Endometrial microvascular endothelial cells (primary cell): ENCODE data around the gene ATP7A. TPM values are rescaled to one million over a fixed set of nuclear protein-coding genes. Genes with fewer than 3 reads are reported as not detected.
"Not testable (repeated sequence)": the region's sequence is repeated elsewhere in the genome, so short reads cannot be mapped to it uniquely, and the experiment has no call there.

Source experiments
- in situ Hi-C: cut with HindIII; loops from 2 replicates; pipeline ENCODE4 v1.10.0; 2017; ENCODE audit warnings: low sequenced_read_pairs, low pct_unique_long_range_greater_than_20kb; ENCODE audit errors: inconsistent ontology term
- total RNA-seq: library from RNA; depleted of rRNA; stranded (reverse); fragments of >200 nt; gene quantifications from one replicate; pipeline ENCODE4 v1.2.3, GENCODE V29; 2015; ENCODE audit errors: inconsistent ontology term

ATP7A gene
- total RNA-seq = 9.6 TPM

DNA sequence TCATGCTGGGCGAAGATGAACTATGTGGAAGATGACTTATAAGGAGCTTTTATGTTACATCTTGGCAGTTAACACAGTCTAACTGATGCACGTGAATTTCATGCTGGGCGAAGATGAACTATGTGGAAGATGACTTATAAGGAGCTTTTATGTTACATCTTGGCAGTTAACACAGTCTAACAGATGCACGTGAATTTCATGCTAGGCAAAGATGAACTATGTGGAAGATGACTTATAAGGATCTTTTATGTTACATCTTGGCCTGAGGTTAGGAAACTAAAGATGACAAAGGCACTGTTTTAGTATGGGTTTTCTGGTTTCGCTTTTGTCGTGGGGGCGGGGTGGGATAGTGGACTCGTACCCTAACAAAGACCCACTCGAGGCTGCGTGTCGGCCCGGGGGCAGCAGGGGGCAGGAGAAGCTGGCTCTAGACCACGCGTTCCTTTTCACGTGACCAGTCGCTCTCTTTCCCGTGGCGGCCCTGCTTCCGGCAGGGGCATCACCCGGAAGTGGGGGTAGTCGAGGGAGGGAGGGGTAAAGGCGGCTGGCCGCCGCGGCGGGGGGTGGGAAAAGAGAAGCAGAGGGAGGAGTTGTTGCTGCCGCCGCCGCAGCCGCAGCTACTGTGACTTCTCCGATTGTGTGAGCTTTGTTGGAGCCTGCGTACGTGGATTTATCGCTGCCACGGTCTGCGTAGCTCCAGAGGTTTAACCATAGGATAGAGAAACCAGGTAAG lies at the start of gene ATP7A:
ATP7A (plus strand) TSS at position 586 of the 733 bp plus-strand sequence. CDS start 60,949 bp downstream, outside the sequence.
- in situ Hi-C loops = no loop called here

DNA sequence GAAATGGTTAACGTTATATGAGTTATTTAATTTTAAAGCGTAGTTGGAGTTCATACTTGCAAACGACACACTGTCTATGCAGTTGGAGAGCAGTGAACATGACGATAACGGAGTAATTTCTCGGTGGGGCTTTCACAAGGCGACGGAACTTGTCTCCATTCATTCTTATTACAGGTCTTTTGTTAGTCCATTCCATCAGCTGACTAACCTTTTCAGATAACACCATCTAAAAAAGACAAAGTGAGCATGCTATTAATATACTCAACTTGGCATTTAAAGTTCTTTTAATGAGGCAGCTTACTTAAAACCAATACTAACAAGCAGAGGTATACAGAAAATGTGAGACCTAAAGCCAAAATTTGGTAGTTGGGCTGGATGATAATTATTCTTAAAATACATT lies 35.1 kb upstream of the ATP7A start:
- in situ Hi-C loops = no loop called here

DNA sequence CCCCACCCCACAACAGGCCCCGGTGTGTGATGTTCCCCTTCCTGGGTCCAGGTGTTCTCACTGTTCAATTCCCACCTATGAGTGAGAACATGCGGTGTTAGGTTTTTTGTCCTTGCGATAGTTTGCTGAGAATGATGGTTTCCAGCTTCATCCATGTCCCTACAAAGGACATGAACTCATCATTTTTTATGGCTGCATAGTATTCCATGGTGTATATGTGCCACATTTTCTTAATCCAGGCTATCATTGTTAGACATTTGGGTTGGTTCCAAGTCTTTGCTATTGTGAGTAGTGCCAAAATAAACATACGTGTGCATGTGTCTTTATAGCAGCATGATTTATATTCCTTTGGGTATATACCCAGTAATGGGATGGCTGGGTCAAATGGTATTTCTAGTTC lies 29.1 kb upstream of the ATP7A start:
- in situ Hi-C loops = not testable (repeated sequence)

DNA sequence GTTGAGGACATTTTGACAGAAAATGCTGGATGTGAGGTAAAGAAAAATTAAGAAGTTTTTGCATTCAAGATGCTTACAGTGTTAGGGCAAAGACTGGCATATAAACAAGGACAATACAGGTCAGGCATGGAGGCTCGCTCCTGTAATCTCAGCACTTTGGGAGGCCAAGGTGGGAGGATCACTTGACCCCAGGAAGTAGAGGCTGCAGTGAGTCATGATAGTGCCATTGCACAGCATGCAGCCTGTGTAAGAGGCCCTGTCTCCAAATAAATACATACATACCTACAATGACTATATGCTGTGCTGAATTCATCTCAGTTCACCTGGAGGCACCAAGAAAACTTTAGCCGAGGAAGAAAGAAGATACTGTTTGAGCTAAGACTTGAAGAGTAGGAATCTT lies 17.6 kb upstream of the ATP7A start:
- in situ Hi-C loops = no loop called here

DNA sequence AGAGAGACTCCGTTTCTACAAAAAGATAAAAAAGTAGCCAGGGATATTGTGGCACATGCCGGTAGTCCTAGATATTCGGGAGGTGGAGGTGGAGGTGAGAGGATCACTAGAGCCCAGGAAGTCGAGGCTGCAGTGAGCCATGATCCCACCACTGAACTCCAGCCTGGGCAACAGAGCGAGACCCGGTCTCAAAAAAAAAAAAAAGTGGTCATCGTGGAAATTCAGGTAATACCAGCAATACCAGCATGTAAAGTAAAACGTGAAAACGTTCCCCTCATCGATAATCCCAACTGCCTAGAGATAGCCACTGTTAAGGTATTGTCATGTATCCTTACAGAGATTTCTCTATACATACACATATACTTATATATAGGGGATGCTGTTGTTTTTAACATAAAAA lies 16.8 kb upstream of the ATP7A start:
- in situ Hi-C loops = no loop called here

DNA sequence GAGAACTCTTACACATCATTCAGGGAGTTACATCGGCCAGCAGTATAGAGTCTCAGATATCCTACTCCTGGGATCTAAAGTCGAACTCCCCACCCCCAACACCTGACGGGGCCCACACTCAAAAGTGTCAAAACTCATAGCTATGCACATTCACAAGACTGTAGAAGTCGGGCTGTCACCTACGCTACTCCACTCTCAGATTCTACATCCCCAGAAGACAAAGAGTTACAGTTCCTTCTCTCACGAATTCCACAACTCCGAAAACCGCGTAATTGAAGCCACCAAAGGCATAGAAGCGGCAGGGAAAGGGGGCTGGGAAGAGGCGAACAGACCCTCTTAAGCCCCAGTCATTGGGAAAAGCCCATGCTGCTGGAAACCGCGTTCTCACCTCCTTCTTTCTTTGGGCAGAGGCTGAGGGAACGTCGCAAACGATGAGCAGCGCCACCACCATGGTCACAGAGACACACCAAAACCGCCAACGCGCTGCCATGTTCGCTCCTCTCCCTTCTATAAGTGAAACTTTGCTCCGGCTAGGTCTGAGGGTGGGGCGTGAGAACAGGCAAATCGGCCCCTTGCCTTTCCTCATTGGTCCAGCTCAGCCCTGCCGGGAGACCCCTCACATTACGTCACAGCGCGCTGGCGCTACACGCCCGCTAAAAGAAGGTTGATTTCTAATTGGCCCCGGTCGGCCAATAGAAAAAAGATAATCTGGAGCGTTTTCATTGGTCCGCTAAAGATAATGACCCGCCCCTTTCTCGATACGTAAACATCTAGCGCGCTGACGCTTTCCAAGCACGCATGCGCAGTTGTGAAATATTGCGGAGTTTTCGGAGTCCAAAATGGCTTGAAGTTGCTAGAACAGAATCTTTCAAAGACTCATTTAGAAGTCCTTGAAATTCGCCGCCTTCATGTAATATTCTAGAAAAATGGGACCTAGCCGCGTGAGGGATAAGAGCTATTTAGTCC lies 15.3 kb upstream of the ATP7A start, which contains the start of gene MAGT1:
MAGT1 (minus strand) TSS at position 515 of the 966 bp plus-strand sequence; CDS start at position 490, 25 bp downstream.
- in situ Hi-C loops = no loop called here

DNA sequence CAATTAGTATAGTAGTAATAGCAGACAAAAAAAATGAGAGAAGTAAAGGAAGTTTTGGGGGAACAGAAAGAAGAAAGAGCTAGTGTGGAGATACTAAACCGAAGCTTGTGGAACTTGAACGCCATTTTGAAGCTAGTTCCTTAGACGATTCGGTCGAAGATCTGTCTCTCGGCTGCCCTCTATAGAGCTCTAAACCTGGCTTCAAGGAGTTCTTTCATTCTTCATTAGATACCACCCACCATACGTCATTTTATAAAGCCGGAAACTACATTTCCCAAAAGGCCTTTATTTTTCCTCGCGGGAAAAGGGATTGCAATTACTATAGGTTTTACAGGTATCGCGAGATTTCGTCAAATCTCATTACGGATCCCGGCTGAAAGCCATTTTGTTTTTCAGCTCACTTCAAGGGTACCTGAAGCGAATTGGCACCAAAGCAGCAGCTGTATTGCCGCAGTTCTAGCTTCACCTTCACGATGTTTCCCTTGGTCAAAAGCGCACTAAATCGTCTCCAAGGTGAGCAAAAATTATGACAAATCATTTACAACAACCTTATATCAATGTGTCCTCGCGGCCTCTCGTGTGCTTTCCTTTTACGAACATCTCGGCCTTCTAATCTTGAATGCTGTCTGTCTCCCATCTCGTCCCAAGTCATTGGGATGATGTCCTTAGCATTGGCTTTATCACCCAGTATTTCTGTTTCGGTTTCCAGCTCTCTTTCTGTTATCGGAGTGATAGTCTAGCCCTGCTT lies 11.2 kb upstream of the ATP7A start, which contains the start of gene COX7B:
COX7B (plus strand) TSS at position 388 of the 748 bp plus-strand sequence; CDS start at position 474, 86 bp downstream.
- in situ Hi-C loops = no loop called here

DNA sequence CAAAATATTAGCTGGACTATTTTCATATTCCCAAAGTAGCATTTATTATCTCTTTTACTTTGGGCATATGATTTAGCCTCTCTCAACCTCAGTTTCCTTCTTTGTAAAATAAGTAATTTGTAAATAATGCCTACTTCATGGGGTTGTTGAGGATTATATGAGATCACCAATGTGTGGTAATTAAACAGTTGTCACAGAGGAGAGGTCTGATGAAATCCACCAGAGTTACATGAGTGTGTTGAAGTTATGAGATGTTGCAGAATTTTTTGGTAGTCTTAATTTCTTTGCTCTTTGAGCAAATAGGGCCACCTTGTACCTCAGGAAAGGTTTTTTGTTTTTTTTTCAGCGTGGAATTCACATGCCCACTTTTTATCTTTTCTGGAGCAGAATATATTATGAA lies 9.8 kb upstream of the ATP7A start:
- in situ Hi-C loops = no loop called here

DNA sequence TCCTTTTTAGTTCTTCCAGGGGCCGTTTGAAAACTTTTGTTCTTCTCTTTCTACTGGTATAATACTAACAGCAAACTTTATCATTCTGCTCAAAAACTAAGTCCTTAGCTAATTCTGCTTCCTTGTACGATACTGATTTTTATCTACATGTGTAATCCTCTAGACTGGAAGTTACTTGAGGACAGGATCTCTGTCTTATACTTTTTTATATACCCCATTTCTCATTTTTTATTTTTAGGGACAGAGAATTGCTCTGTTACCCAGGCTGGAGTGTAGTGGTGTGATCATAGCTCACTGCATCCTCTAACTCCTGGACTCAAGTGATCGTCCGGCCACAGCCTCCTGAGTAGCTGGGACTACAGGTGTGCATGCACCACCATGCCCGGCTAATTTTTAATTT lies 9.0 kb upstream of the ATP7A start:
- in situ Hi-C loops = no loop called here

DNA sequence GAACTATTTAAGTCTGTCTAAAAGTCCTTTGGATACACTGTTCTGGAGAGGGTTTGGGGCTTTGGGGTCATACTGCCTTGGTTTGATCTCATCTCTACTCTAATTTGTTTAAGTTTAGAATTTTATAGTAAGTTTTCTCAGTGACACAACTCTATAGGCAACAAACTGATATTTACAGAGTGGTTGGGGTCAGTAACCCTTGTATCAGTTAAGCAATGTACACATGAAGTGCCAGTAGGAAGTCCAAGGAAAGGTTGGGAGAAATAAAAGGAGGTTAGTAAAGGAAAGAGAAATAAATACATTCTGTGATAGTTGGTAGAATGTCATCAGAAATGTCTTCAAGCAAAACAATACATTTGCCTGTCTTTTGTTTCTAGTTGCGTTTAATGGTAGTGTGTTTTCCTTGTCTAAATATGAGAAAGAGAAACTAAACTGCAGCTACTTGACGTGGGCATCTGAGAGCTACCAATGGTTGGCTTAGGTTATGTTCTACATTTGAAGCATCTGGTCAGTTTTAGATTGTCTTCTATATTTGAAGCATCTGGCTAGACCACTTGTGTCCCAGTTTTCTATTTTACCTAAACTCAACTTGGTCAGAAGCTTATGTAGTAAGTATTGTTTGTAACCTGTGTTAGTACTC lies 6.9 kb downstream of the ATP7A start:
- in situ Hi-C loops = no loop called here

DNA sequence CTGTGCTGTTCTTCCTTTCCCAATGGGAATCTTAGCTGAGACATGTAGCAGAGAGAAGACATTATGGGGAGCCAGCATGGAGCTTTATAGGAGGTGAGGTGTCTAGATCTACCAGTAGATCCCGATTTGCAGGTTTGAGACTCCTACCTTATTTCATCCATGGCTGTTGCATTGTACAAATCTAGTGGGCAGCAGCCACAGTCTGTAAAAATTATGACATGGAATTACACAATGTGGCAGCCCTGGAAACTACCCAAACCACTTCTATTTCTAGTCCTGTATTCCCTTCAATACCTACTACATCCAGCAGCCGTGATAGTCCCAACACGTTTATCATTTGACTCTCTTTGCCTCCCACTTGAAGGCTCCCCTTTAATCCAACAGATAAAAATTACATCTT lies 8.1 kb downstream of the ATP7A start:
- in situ Hi-C loops = no loop called here

DNA sequence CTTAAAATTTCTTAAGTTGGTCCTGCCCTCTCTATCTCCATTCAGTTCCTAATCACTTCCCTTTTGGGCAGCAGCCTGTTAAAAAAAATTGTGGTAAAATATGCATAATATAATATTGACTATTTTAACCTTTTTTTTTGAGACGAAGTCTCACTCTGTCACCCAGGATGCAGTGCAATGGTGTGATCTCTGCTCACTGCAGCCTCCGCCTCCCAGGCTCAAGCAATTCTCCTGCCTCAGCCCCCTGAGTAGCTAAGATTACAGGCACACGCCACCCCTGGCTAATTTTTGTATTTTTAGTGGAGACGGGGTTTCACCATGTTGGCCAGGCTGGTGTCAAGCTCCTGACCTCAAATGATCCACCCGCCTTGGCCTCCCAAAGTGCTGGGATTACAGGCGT lies 8.9 kb downstream of the ATP7A start:
- in situ Hi-C loops = not testable (repeated sequence)

DNA sequence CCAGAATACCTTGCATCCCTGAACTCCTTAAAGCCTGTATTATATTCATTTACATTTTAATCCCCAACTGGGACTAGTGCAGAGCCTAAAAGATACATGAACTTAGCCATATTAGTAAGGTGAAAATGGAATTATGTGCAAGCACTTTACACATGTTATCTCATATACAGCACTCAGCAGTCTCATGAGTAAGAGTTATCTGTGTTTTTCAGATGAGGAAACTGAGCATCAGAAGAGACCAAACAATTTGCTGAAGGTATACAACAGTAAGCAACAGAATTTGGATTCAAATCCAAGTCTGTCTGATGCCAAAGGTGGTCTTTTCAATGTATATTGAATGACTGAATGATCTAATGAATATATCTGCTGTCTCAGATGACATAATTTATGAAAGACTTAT lies 12.3 kb downstream of the ATP7A start:
- in situ Hi-C loops = no loop called here

DNA sequence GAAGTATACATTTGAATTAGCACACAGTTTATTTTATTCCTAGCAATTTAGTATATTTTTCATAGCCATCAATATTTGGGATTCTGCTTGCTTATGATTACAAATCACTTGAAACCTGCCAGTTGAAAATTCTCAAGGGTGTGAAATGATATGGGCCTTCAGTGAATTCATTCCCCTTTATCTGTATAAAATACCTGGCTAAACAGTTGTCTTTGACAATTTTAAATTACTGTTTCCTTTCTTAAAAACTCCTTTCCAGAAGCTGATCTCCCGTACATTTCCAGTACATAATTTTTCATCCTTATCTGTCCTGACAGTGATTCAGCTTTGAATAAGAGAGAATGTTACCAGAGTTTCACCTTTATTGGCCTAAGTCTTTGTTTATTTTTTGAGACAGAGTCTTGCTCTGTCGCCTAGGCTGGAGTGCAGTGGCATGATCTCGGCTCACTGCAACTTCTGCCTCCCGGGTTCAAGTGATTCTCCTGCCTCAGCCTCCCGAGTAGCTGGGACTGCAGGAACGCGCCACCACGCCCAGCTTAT lies 13.9 kb downstream of the ATP7A start:
- in situ Hi-C loops = no loop called here

DNA sequence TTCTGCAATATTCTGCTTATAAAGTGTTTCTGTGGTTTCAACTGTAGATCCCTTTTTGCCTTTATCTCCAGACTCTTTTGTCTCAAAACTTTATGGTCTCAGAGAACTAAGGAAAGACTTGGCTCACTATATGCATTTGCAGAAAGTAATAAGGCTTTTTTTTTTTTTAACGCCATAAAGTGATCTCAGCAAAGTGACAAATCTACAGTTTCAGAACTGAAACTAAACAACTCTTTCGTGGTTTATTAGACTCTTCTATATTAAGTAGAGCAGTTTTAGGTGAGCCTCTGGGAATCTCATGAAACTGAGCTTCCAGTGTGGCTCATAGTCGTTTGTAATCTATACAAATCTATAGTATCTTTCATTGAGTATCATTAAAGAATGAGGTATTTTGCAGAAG lies 15.3 kb downstream of the ATP7A start:
- in situ Hi-C loops = no loop called here

DNA sequence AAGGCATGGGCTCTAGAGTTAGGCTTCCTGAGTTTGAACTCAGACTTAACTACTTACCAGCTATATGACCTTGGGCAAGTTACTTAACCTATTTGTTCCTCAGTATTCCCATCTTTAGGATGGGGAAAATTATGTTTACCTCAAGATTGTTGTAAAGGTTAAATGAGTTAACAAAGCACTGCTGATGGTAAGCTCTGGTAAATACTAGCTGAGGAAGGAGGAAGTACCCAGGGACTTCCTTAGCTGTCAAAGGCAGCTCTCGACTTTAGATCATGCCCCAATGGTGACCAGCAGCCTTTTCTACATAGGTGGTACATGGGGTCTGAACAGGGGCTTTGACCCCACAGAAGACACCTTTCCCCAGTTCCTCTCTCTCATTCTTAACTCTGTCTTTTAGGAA lies 20.1 kb downstream of the ATP7A start:
- in situ Hi-C loops = no loop called here

DNA sequence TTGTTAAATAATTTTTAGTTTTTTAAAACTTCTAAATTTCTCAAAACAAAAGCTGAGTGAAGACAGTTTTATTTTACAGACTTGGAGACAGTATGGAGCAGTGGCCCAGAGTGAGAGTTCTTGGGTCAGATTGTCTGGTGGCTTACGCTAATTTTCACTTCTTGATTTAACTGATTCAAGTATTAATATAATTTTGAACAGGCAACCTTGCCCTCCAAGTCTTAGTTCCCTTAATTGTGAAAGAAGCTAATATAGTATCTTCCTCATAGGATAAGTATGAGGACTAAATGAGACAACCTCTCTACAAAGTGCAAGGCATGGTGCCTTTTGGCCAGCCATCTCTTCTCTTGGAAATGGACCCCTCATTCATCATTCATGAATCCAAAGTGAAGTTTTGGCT lies 25.4 kb downstream of the ATP7A start:
- in situ Hi-C loops = no loop called here

DNA sequence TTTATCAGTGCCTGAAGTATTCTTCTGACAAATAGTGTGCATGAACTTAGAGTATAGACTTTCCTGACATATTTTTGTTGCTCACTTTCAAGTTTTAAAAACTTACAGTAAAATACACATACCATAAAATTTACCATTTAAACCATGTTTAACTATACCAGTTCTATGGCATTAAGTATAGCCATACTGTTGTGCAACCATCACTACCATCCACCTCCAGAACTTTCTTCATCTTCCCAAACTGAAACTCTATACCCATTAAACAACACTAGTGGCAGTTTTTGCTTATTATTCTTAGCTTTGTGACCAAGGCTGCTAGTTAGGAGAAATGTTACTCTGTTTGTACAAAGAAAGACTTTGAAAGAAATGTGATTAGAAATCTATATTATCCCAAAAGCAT lies 25.8 kb downstream of the ATP7A start:
- in situ Hi-C loops = no loop called here
